WTC11 (cell line): ENCODE data around the gene PPP1R14B.

ENCODE experiments used
- CTCF ChIP-seq: fragments of 200-600 bp; IDR thresholded peaks from 2 replicates; pipeline ENCODE4 v1.8.0; 2022; ENCODE audit warnings: antibody characterized with exemption
- IRF1 ChIP-seq: sonication (generic); formaldehyde crosslinking; IDR thresholded peaks from 2 replicates; pipeline ENCODE4 v1.8.0; 2023; ENCODE audit warnings: missing genetic modification reagents
- KAT7 ChIP-seq: sonication (generic); formaldehyde crosslinking; IDR thresholded peaks from 2 replicates; pipeline ENCODE4 v1.8.1; 2023; ENCODE audit warnings: missing genetic modification reagents, mild to moderate bottlenecking, borderline replicate concordance
- MXD4 ChIP-seq: fragments of 250-450 bp; sonication (Bioruptor Pico); IDR thresholded peaks from 2 replicates; pipeline ENCODE4 v1.8.0; 2021; ENCODE audit warnings: mild to moderate bottlenecking, moderate library complexity, borderline replicate concordance
- SP1 ChIP-seq: sonication (generic); formaldehyde crosslinking; conservative IDR thresholded peaks from 2 replicates; pipeline ENCODE4 v1.8.1; 2022; ENCODE audit warnings: missing genetic modification reagents
- TEAD4 ChIP-seq: sonication (generic); formaldehyde crosslinking; IDR thresholded peaks from 2 replicates; pipeline ENCODE4 v1.8.0; 2022; ENCODE audit warnings: mild to moderate bottlenecking, missing genetic modification reagents
- ZNF396 ChIP-seq: fragments of 250-450 bp; sonication (Bioruptor Pico); IDR thresholded peaks from 2 replicates; pipeline ENCODE4 v1.8.0; 2021; ENCODE audit warnings: mild to moderate bottlenecking, moderate library complexity, borderline replicate concordance
- TF ChIP-seq, protein P1 (sequence below): sonication (generic); formaldehyde crosslinking; IDR thresholded peaks from 2 replicates; pipeline ENCODE4 v1.8.1; 2023; ENCODE audit warnings: mild to moderate bottlenecking, moderate library complexity, missing genetic modification reagents
- TF ChIP-seq, protein P2 (sequence below): fragments of 250-450 bp; sonication (Bioruptor Pico); IDR thresholded peaks from 2 replicates; pipeline ENCODE4 v1.8.0; 2021; ENCODE audit warnings: mild to moderate bottlenecking
- TF ChIP-seq, protein P3 (sequence below): sonication (generic); formaldehyde crosslinking; IDR thresholded peaks from 2 replicates; pipeline ENCODE4 v1.8.0; 2023; ENCODE audit warnings: missing genetic modification reagents, mild to moderate bottlenecking, borderline replicate concordance

DNA sequence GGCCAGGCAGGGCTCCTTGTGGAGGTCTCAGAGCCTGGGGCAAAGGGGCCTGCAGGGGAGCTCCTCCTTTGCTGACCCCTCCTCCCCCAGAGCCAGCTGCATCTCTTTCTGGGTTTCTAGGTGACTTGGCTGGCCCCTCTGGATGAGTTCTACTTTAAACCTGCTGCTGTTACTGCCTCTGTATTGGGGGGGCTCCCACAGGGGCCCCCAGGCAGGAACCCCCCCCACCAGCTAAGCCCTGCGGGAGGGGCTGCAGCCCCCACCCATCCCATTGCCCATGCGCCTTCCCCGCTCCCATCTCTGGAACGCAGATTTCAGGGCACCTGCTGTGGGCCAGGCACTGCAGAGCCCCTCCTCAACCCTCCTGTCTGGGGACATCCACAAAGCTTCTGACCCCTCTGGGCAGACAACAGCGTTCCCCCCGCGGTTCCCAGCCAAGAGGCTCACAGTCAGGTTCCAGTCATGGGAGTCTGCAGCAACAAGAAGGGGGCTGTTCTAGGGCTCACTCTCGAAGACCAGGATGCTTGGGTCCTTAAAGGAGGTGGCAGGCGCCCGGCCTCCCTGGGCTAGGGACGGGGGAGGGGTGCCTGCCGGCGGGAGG, 3.8 kb upstream of the PPP1R14B start:
- TF ChIP-seq CTCF (no peak), SP1 (CRISPR knock-in tag) (no peak), ZNF396 (CRISPR knock-in tag) (no peak), IRF1 (CRISPR knock-in tag) (no peak), MXD4 (CRISPR knock-in tag) (no peak), TEAD4 (CRISPR knock-in tag) (no peak), KAT7 (CRISPR knock-in tag) (no peak)
- TF ChIP-seq, protein P1, sequence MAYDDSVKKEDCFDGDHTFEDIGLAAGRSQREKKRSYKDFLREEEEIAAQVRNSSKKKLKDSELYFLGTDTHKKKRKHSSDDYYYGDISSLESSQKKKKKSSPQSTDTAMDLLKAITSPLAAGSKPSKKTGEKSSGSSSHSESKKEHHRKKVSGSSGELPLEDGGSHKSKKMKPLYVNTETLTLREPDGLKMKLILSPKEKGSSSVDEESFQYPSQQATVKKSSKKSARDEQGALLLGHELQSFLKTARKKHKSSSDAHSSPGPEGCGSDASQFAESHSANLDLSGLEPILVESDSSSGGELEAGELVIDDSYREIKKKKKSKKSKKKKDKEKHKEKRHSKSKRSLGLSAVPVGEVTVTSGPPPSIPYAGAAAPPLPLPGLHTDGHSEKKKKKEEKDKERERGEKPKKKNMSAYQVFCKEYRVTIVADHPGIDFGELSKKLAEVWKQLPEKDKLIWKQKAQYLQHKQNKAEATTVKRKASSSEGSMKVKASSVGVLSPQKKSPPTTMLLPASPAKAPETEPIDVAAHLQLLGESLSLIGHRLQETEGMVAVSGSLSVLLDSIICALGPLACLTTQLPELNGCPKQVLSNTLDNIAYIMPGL, result 0 out of 2 replicates have a peak, but pooled peaks have one; percentile 5
- TF ChIP-seq, protein P2, sequence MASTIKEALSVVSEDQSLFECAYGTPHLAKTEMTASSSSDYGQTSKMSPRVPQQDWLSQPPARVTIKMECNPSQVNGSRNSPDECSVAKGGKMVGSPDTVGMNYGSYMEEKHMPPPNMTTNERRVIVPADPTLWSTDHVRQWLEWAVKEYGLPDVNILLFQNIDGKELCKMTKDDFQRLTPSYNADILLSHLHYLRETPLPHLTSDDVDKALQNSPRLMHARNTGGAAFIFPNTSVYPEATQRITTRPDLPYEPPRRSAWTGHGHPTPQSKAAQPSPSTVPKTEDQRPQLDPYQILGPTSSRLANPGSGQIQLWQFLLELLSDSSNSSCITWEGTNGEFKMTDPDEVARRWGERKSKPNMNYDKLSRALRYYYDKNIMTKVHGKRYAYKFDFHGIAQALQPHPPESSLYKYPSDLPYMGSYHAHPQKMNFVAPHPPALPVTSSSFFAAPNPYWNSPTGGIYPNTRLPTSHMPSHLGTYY, result no peak
- TF ChIP-seq, protein P3, sequence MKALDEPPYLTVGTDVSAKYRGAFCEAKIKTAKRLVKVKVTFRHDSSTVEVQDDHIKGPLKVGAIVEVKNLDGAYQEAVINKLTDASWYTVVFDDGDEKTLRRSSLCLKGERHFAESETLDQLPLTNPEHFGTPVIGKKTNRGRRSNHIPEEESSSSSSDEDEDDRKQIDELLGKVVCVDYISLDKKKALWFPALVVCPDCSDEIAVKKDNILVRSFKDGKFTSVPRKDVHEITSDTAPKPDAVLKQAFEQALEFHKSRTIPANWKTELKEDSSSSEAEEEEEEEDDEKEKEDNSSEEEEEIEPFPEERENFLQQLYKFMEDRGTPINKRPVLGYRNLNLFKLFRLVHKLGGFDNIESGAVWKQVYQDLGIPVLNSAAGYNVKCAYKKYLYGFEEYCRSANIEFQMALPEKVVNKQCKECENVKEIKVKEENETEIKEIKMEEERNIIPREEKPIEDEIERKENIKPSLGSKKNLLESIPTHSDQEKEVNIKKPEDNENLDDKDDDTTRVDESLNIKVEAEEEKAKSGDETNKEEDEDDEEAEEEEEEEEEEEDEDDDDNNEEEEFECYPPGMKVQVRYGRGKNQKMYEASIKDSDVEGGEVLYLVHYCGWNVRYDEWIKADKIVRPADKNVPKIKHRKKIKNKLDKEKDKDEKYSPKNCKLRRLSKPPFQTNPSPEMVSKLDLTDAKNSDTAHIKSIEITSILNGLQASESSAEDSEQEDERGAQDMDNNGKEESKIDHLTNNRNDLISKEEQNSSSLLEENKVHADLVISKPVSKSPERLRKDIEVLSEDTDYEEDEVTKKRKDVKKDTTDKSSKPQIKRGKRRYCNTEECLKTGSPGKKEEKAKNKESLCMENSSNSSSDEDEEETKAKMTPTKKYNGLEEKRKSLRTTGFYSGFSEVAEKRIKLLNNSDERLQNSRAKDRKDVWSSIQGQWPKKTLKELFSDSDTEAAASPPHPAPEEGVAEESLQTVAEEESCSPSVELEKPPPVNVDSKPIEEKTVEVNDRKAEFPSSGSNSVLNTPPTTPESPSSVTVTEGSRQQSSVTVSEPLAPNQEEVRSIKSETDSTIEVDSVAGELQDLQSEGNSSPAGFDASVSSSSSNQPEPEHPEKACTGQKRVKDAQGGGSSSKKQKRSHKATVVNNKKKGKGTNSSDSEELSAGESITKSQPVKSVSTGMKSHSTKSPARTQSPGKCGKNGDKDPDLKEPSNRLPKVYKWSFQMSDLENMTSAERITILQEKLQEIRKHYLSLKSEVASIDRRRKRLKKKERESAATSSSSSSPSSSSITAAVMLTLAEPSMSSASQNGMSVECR (CRISPR knock-in tag), result no peak
